ENCODE results near the gene IFTAP. TPM values are rescaled to one million over a fixed set of nuclear protein-coding genes. Genes with fewer than 3 reads are reported as not detected.

IFTAP gene
- total and polyA plus RNA-seq, 9 donors = 16.4 to 42.0 (median 25.5) TPM

GRCh38 chr11:36623494-36623893 lies 29.2 kb downstream of the IFTAP start:
- H3K27ac ChIP-seq = no peak overlapping the region
- H3K4me3 ChIP-seq = no peak overlapping the region
- H3K27me3 ChIP-seq = no peaks in the 10 kb centered on the region
- 93 to 96% (median 95%) methylated on average over 5 of the region's 5 CpGs for WGBS, 3 donors
- H3K36me3 ChIP-seq = no peaks in the 10 kb centered on the region
- TF ChIP-seq EP300 (IDR thresholded peaks at IDR 0.05) = no peak
- TF ChIP-seq POLR2A (IDR thresholded peaks at IDR 0.05) = no peak
- no peak for TF ChIP-seq CTCF (IDR thresholded peaks at IDR 0.05)
- DNase-seq = no peak
- intact Hi-C loops (cut with DNase I) = loop anchor here in 1 of 4 donors (10.0 kb wide), 1 partner anchor 59 kb away; the partner anchor contains the start of gene RAG1
- H3K4me1 ChIP-seq (ENCODE audit: insufficient read depth) = peaks cover 4% of the 10 kb centered on the region
- no peaks in the 10 kb centered on the region for H3K9me3 ChIP-seq

- DNase-seq = no peak
- Histone ChIP-seq H3K36me3 (no peaks in the 10 kb centered on the region), H3K27me3 (no peaks in the 10 kb centered on the region)
These were observed 32.7 kb downstream of the IFTAP start for GRCh38 chr11:36627006-36627405.

GRCh38 chr11:36627471-36627870 lies 33.2 kb downstream of the IFTAP start:
- Histone ChIP-seq H3K36me3 (no peaks in the 10 kb centered on the region), H3K27me3 (no peaks in the 10 kb centered on the region), H3K27ac (no peak overlapping the region), H3K4me1 (ENCODE audit: insufficient read depth) (no peaks in the 10 kb centered on the region), H3K4me3 (no peak overlapping the region), H3K9me3 (no peaks in the 10 kb centered on the region)
- intact Hi-C loops (cut with DNase I) = loop anchor here in 2 of 4 donors (5.0 to 10.0 kb wide), 2 partner anchors 63 to 850 kb away; partner anchors contain the start of gene RAG1 (in 1 of the 2)
- DNase-seq = no peak
- WGBS, 3 donors = 34 to 44% (median 43%) methylated on average over 2 of the region's 2 CpGs
- TF ChIP-seq POLR2A (IDR thresholded peaks at IDR 0.05) (no peak), EP300 (IDR thresholded peaks at IDR 0.05) (no peak), CTCF (IDR thresholded peaks at IDR 0.05) (no peak)

More at GRCh38 chr11:36627006-36627405, 32.7 kb downstream of the IFTAP start:
- TF ChIP-seq CTCF (IDR thresholded peaks at IDR 0.05) = no peak
- TF ChIP-seq EP300 (IDR thresholded peaks at IDR 0.05) = no peak
- no peak for TF ChIP-seq POLR2A (IDR thresholded peaks at IDR 0.05)
- Histone ChIP-seq H3K9me3 (no peaks in the 10 kb centered on the region), H3K4me3 (no peak overlapping the region), H3K27ac (no peak overlapping the region), H3K4me1 (ENCODE audit: insufficient read depth) (no peaks in the 10 kb centered on the region)
- intact Hi-C loops (cut with DNase I) = loop anchor here in 2 of 4 donors (5.0 to 10.0 kb wide), 2 partner anchors 62 to 850 kb away; partner anchors contain the start of gene RAG1 (in 1 of the 2)
- 70 to 80% (median 75%) methylated on average over 1 of the region's 1 CpG for WGBS, 3 donors

- Histone ChIP-seq H3K4me3 (no peak overlapping the region), H3K27ac (no peak overlapping the region), H3K9me3 (no peaks in the 10 kb centered on the region), H3K4me1 (ENCODE audit: insufficient read depth) (no peaks in the 10 kb centered on the region), H3K27me3 (no peaks in the 10 kb centered on the region), H3K36me3 (no peaks in the 10 kb centered on the region)
- WGBS, 3 donors = 96% methylated on average over 5 of the region's 5 CpGs
- TF ChIP-seq CTCF (IDR thresholded peaks at IDR 0.05) (no peak), EP300 (IDR thresholded peaks at IDR 0.05) (no peak), POLR2A (IDR thresholded peaks at IDR 0.05) (no peak)
- no peak for DNase-seq
- intact Hi-C loops (cut with DNase I) = loop anchor here in 2 of 4 donors (5.0 to 10.0 kb wide), 2 partner anchors 63 to 851 kb away; partner anchors contain the start of gene RAG1 (in 1 of the 2)
These were observed 33.8 kb downstream of the IFTAP start for GRCh38 chr11:36628141-36628540.

Measured in ovary (tissue), 9 donors.